Measurements from ENCODE around the gene SYNE1. TPM values are rescaled to one million over a fixed set of nuclear protein-coding genes. Genes with fewer than 3 reads are reported as not detected.
"Not testable (repeated sequence)": the region's sequence is repeated elsewhere in the genome, so short reads cannot be mapped to it uniquely, and the experiment has no call there.

The SYNE1 gene
- total and polyA plus RNA-seq, 8 donors = 24.4 to 56.2 (median 49.2) TPM

DNA sequence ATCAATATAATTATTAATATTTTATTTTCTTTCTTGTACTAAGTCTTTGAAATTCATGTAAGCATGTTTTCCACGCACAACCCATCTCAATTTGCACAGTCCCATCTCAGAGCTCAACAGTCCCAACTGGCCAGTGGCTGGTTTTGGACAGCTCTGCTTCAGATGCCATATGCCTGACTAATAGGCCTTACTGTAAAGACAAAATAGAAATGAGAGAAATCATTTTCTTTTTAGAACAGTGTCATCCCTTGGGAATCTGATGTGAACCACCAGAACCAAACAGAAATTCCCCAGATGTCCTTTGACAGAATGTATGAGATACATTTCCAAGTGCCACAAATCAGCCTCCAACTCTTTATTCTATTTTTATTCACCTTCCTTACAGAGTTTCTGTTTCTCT lies 490.8 kb downstream of the SYNE1 start:
- WGBS, 2 donors = 97 to 100% methylated on average over 1 of the region's 1 CpG
- Histone ChIP-seq H3K27ac (no peak overlapping the region), H3K9me3 (no peaks in the 10 kb centered on the region), H3K36me3 (peaks cover 4 to 51% (median 22%) of the 10 kb centered on the region in 3 donors), H3K4me1 (no peaks in the 10 kb centered on the region), H3K4me3 (no peak overlapping the region), H3K27me3 (no peaks in the 10 kb centered on the region)
- no peak for DNase-seq
- intact Hi-C loops (cut with DNase I) = no loop called here
- no peak for FAIRE-seq
- ATAC-seq = peak in 1 of 4 donors; percentile 29
- TF ChIP-seq, protein P1, sequence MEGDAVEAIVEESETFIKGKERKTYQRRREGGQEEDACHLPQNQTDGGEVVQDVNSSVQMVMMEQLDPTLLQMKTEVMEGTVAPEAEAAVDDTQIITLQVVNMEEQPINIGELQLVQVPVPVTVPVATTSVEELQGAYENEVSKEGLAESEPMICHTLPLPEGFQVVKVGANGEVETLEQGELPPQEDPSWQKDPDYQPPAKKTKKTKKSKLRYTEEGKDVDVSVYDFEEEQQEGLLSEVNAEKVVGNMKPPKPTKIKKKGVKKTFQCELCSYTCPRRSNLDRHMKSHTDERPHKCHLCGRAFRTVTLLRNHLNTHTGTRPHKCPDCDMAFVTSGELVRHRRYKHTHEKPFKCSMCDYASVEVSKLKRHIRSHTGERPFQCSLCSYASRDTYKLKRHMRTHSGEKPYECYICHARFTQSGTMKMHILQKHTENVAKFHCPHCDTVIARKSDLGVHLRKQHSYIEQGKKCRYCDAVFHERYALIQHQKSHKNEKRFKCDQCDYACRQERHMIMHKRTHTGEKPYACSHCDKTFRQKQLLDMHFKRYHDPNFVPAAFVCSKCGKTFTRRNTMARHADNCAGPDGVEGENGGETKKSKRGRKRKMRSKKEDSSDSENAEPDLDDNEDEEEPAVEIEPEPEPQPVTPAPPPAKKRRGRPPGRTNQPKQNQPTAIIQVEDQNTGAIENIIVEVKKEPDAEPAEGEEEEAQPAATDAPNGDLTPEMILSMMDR (IDR thresholded peaks at IDR 0.05) = no peak

DNA sequence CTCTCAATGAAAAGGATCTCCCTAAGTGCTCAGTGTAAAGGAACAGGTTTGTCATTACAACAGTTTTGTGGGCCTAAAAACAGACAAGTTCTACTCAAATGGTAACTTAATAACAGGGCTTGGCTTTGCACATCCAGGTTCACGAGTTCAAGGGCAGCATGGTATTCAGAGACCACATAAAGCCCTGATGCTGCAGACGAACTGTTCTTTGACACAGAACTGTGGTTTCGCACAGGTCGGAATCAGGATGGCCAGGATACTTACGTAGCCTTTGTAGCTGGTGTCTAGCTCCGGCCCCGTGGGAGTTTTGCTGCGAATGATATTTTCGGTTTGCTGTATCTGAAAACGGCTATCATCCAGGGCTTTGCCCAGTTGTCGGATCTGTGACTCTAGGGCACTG lies 493.8 kb downstream of the SYNE1 start:
- peak in 2 of 4 donors; percentile 24 to 61 for ATAC-seq
- Histone ChIP-seq H3K27ac (peak overlapping the region in 1 of 4 donors; percentile 41), H3K4me3 (no peak overlapping the region), H3K27me3 (no peaks in the 10 kb centered on the region), H3K36me3 (peaks cover 0 to 45% (median 12%) of the 10 kb centered on the region in 3 donors), H3K4me1 (no peaks in the 10 kb centered on the region), H3K9me3 (no peaks in the 10 kb centered on the region)
- FAIRE-seq = no peak
- TF ChIP-seq, protein P1 (IDR thresholded peaks at IDR 0.05) = no peak
- DNase-seq = no peak
- WGBS, 2 donors = 81 to 85% methylated on average over 11 of the region's 11 CpGs
- intact Hi-C loops (cut with DNase I) = no loop called here

DNA sequence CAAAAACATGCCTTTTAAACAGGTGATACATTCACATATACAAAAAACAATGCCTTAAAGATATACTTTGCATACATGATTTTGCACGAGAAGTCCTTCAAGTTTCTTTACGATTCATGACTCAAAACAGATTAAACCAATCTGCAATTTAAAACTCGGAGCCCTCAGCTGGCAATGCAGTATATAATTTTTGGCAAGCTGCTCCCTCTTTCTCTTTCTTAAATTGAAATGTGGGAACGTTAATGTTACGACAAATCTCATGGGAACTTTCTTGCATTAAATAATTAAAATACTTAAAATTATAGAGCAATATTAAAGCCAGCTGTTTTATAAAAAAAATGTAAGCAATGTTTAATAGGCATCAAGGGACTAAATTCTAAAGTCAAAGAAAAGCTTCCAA lies 495.1 kb downstream of the SYNE1 start:
- H3K27me3 ChIP-seq = no peaks in the 10 kb centered on the region
- no peaks in the 10 kb centered on the region for H3K9me3 ChIP-seq
- H3K27ac ChIP-seq = no peak overlapping the region
- no peak overlapping the region for H3K4me3 ChIP-seq
- TF ChIP-seq, protein P1 (IDR thresholded peaks at IDR 0.05) = no peak
- peaks cover 0 to 33% (median 12%) of the 10 kb centered on the region in 3 donors for H3K36me3 ChIP-seq
- DNase-seq (no peak), FAIRE-seq (no peak), ATAC-seq (no peak)
- no peaks in the 10 kb centered on the region for H3K4me1 ChIP-seq
- 82% methylated on average over 5 of the region's 5 CpGs for WGBS, 2 donors
- intact Hi-C loops (cut with DNase I) = no loop called here

DNA sequence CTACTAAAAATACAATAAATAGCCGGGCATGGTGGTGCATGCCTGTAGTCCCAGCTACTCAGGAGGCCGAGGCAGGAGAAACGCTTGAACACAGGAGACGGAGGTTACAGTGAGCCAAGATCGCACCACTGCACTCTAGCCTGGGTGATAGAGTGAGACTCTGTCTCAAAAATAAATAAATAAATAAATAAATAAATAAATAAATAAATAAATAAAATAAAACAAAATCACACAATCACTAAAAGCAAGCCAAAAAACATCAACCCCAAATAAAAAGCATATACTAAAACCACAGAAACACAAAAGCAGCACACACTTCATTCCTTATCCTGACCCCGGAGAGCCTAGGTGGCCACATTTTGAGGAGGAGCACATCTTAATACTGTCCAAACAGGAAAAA lies 498.8 kb downstream of the SYNE1 start:
- H3K4me3 ChIP-seq; intact Hi-C loops (cut with DNase I); H3K4me1 ChIP-seq; ATAC-seq; FAIRE-seq; H3K27ac ChIP-seq; DNase-seq; H3K9me3 ChIP-seq; H3K27me3 ChIP-seq: not testable (repeated sequence)
- peaks cover 0 to 54% (median 3%) of the 10 kb centered on the region in 3 donors for H3K36me3 ChIP-seq
- WGBS, 2 donors = 89 to 97% methylated on average over 6 of the region's 6 CpGs

DNA sequence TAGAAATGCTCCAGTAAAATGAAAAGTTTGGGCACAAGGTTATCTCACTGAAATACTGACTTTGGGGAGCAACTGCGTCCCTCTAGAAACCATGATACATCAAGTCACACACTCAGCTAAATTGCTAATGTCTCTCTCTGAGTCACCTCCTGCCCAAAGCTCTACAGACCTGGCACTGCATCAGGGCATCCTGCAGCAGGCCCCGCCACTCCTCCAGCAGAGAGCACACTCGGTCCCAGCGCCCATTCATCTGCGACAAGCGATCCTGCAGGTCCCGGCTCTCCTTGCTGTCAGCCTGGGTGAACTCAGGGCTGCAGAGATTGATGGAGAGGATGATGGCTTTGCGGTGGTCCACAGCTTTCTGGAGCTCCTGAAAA lies 500.7 kb downstream of the SYNE1 start:
- intact Hi-C loops (cut with DNase I) = no loop called here
- H3K27ac ChIP-seq = no peak overlapping the region
- DNase-seq (no peak), ATAC-seq (peak in 2 of 4 donors; percentile 66 to 71), FAIRE-seq (no peak)
- H3K36me3 ChIP-seq = peaks cover 0 to 70% (median 3%) of the 10 kb centered on the region in 3 donors
- TF ChIP-seq, protein P1 (IDR thresholded peaks at IDR 0.05) = no peak
- H3K4me3 ChIP-seq = no peak overlapping the region
- no peaks in the 10 kb centered on the region for H3K9me3 ChIP-seq
- H3K27me3 ChIP-seq = no peaks in the 10 kb centered on the region
- 92 to 95% methylated on average over 8 of the region's 8 CpGs for WGBS, 2 donors
- H3K4me1 ChIP-seq = no peaks in the 10 kb centered on the region
